Hepatocyte (in vitro differentiated cells): ENCODE data around the gene ACP1. TPM values are rescaled to one million over a fixed set of nuclear protein-coding genes. Genes with fewer than 3 reads are reported as not detected.
"Not testable (repeated sequence)": the region's sequence is repeated elsewhere in the genome, so short reads cannot be mapped to it uniquely, and the experiment has no call there.

Source experiments
- DNase-seq: peaks from one replicate; pipeline ENCODE4 v3.0.0-alpha.2; 2016; ENCODE audit warnings: low spot score
- H2AFZ ChIP-seq: fragments of 200-600 bp; sonication (generic); 2 replicates; pipeline ENCODE4 v1.6.0; 2016; ENCODE audit warnings: antibody characterized with exemption, mild to moderate bottlenecking
- H3K27ac ChIP-seq: fragments of 200-600 bp; sonication (generic); 2 replicates; pipeline ENCODE4 v1.5.1; 2016; ENCODE audit warnings: mild to moderate bottlenecking
- H3K27me3 ChIP-seq: fragments of 200-600 bp; sonication (generic); 2 replicates; pipeline ENCODE4 v1.6.1; 2016
- H3K36me3 ChIP-seq: fragments of 200-600 bp; sonication (generic); replicated peaks from 2 replicates; pipeline ENCODE4 v1.5.1; 2016; ENCODE audit warnings: low read depth; ENCODE audit not compliant: insufficient read depth
- H3K4me1 ChIP-seq: fragments of 200-600 bp; sonication (generic); 2 replicates; pipeline ENCODE4 v1.5.1; 2016; ENCODE audit warnings: mild to moderate bottlenecking, moderate library complexity; ENCODE audit not compliant: insufficient read depth
- H3K4me2 ChIP-seq: fragments of 200-600 bp; sonication (generic); 2 replicates; pipeline ENCODE4 v1.6.0; 2016
- H3K4me3 ChIP-seq: fragments of 200-600 bp; sonication (generic); 2 replicates; pipeline ENCODE4 v1.5.1; 2016; ENCODE audit warnings: mild to moderate bottlenecking
- H3K79me2 ChIP-seq: fragments of 200-600 bp; sonication (generic); 2 replicates; pipeline ENCODE4 v1.6.0; 2017; ENCODE audit warnings: mild to moderate bottlenecking
- H3K9me2 ChIP-seq: fragments of 200-600 bp; sonication (generic); replicated peaks from 2 replicates; pipeline ENCODE4 v1.6.0; 2017; ENCODE audit warnings: mild to moderate bottlenecking; ENCODE audit not compliant: insufficient read depth
- H3K9me3 ChIP-seq: fragments of 200-600 bp; sonication (generic); 2 replicates; pipeline ENCODE4 v1.5.1; 2016; ENCODE audit warnings: low read depth, mild to moderate bottlenecking
- H4K20me1 ChIP-seq: fragments of 200-600 bp; sonication (generic); 2 replicates; pipeline ENCODE4 v1.6.0; 2016; ENCODE audit warnings: mild to moderate bottlenecking; ENCODE audit not compliant: insufficient read depth, poor library complexity, severe bottlenecking
- EZH2 ChIP-seq: fragments of 200-600 bp; sonication (generic); IDR thresholded peaks from 2 replicates; pipeline ENCODE4 v1.6.1; 2016; ENCODE audit warnings: antibody characterized with exemption, mild to moderate bottlenecking, borderline replicate concordance
- EZH2phosphoT487 ChIP-seq: fragments of 200-600 bp; sonication (generic); IDR thresholded peaks from one replicate; pipeline ENCODE4 v1.6.1; 2018; ENCODE audit warnings: antibody characterized with exemption, mild to moderate bottlenecking, low read depth, moderate library complexity; ENCODE audit not compliant: unreplicated experiment, severe bottlenecking
- WGBS: methylation state at CpG from one replicate; pipeline ENCODE4 v1.1.6; 2016; ENCODE audit warnings: low lambda C conversion rate; ENCODE audit errors: missing lambda C conversion rate; 5-methylcytosine and 5-hydroxymethylcytosine counted together
- polyA plus RNA-seq: library from polyadenylated mRNA; unstranded; fragments of >200 nt; fragmentation: Nextera tagmentation; extraction: Ambion mirVana; gene quantifications from 2 replicates; pipeline ENCODE4 v1.2.1, GENCODE V29; 2016
- total RNA-seq: library from RNA; depleted of rRNA; stranded (reverse); fragments of >200 nt; gene quantifications from 2 replicates; pipeline ENCODE4 v1.2.3, GENCODE V29; 2014
- TF ChIP-seq, protein P1 (sequence below): fragments of 200-600 bp; sonication (generic); IDR thresholded peaks from 2 replicates; pipeline ENCODE4 v1.5.1; 2016; ENCODE audit warnings: antibody characterized with exemption, mild to moderate bottlenecking; ENCODE audit not compliant: poor library complexity

ACP1 gene
- total and polyA plus RNA-seq, 2 experiments from 2014 or later = 175 to 194 TPM

DNA sequence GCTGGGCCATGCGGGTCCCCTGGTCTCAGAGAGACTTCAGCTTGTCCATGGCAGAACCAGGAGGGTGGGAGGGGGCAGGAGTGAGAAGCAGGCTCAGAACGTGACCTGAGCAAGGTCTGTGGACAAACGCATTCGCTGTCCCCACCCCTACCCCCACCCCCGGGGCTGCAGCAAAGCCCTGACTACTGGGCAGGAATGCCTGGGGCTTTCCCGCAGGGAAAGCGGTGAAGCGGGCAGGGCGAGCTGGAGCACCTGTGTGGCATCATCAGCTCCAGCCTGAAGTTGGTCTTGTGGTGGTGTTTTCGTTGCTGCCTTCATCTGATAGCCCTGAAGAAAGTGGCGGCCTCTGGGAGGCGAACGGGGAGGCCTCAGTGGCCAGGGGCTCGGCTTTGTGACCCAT is 49.2 kb downstream of the ACP1 start:
- Histone ChIP-seq H3K27me3 (no peaks in the 10 kb centered on the region), H3K4me3 (no peak overlapping the region), H2AFZ (no peak overlapping the region), H3K27ac (no peak overlapping the region), H3K36me3 (no peaks in the 10 kb centered on the region), H3K79me2 (no peaks in the 10 kb centered on the region), H3K4me2 (no peak overlapping the region), H3K9me2 (no peaks in the 10 kb centered on the region), H3K4me1 (no peaks in the 10 kb centered on the region), H4K20me1 (no peaks in the 10 kb centered on the region), H3K9me3 (no peaks in the 10 kb centered on the region)
- no peak for DNase-seq
- no peak for TF ChIP-seq EZH2
- TF ChIP-seq, protein P1, sequence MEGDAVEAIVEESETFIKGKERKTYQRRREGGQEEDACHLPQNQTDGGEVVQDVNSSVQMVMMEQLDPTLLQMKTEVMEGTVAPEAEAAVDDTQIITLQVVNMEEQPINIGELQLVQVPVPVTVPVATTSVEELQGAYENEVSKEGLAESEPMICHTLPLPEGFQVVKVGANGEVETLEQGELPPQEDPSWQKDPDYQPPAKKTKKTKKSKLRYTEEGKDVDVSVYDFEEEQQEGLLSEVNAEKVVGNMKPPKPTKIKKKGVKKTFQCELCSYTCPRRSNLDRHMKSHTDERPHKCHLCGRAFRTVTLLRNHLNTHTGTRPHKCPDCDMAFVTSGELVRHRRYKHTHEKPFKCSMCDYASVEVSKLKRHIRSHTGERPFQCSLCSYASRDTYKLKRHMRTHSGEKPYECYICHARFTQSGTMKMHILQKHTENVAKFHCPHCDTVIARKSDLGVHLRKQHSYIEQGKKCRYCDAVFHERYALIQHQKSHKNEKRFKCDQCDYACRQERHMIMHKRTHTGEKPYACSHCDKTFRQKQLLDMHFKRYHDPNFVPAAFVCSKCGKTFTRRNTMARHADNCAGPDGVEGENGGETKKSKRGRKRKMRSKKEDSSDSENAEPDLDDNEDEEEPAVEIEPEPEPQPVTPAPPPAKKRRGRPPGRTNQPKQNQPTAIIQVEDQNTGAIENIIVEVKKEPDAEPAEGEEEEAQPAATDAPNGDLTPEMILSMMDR = no peak
- TF ChIP-seq EZH2phosphoT487 = no peak
- 89% methylated on average over 11 of the region's 14 CpGs for WGBS

DNA sequence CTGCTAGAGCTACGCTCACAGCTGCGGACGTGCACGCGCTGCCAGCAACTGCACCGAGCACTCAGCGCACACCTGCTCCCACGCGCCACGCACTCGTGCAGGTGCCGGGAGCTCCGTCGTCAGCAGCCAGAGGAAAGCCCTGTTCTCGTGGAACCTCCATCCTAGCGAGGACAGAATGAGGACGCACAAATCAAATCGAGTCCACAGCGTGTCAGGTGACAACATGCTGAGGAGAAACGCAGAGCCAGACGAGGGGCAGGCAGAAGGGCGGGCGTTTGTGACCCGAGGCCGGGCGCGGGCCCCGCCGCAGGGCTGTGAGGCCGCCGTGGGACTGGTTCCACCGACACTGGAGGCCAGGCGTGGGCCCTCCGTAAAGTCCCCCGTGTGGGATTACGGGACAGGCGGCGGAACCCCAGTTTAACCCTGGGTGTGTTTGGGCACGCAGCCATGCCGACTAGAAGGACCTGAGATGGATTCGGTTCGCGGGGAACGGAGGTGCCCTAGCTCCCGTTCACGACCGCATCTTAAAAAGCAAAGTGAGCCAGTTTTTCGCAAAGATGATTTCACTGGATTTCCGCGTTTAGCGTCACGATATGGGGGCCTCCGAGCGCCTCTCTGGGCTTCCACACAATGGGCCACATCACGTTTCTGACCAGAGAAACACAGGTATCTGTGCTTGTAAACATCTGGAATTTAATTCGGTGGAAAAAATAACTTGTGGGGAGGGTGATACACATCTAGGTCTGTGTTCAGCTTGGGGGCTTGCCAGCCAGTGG is 50.0 kb downstream of the ACP1 start:
- no peaks in the 10 kb centered on the region for H3K9me3 ChIP-seq
- H3K27me3 ChIP-seq = no peaks in the 10 kb centered on the region
- 93% methylated on average over 55 of the region's 56 CpGs for WGBS
- H3K36me3 ChIP-seq = no peaks in the 10 kb centered on the region
- H3K4me3 ChIP-seq = no peak overlapping the region
- H3K79me2 ChIP-seq = no peaks in the 10 kb centered on the region
- H3K4me1 ChIP-seq = no peaks in the 10 kb centered on the region
- H4K20me1 ChIP-seq = no peaks in the 10 kb centered on the region
- TF ChIP-seq EZH2 = no peak
- TF ChIP-seq EZH2phosphoT487 = no peak
- TF ChIP-seq, protein P1 = no peak
- H3K9me2 ChIP-seq = no peaks in the 10 kb centered on the region
- no peak overlapping the region for H3K27ac ChIP-seq
- no peak overlapping the region for H2AFZ ChIP-seq
- DNase-seq = no peak
- H3K4me2 ChIP-seq = no peak overlapping the region

DNA sequence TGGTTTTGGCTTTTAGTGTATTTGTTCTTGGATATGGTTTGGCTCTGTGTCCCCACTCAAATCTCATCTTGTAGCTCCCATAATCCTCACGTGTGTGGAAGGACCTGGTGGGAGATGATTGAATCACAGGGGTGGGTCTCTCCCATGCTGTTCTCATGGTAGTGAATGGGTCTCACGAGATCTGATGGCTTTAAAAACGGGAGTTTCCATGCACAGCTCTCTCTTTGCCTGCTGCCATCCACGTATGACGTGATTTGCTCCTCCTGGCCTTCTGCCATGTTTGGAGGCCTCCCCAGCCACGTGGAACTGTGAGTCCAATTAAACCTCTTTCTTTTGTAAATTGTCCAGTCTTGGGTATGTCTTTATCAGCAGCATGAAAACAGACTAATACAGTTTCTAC is 51.2 kb downstream of the ACP1 start:
- not testable (repeated sequence) for H3K4me3 ChIP-seq, H3K4me1 ChIP-seq, H3K27me3 ChIP-seq, DNase-seq, H3K9me3 ChIP-seq, H3K79me2 ChIP-seq, H2AFZ ChIP-seq, H3K27ac ChIP-seq, H3K9me2 ChIP-seq, H3K36me3 ChIP-seq, H3K4me2 ChIP-seq, H4K20me1 ChIP-seq
- 79% methylated on average over 6 of the region's 6 CpGs for WGBS

DNA sequence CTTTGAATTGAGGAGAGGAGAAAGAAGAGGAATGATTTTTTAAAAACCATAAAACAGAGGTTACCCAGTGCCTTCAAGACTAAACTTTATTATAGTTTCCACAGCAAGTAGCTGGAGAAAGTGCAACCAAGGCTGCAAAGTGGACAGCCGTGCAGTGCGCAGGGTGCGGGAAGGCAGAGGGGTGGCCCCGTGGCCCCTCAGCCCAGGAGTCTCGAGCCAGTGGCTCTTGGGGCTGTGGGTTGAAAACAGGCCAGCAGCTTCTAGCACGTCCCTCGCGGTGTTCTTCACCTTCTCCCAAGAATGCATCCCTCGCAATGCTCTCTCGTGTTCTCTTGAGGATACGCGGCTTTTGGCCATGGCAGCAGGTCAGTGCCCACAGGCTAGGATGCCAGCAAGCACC is 51.6 kb downstream of the ACP1 start:
- no peaks in the 10 kb centered on the region for H3K4me1 ChIP-seq
- H3K36me3 ChIP-seq = no peaks in the 10 kb centered on the region
- TF ChIP-seq EZH2 = no peak
- TF ChIP-seq, protein P1 = no peak
- TF ChIP-seq EZH2phosphoT487 = no peak
- H3K27me3 ChIP-seq = no peaks in the 10 kb centered on the region
- no peaks in the 10 kb centered on the region for H3K79me2 ChIP-seq
- 98% methylated on average over 12 of the region's 12 CpGs for WGBS
- DNase-seq = no peak
- no peak overlapping the region for H3K4me2 ChIP-seq
- H4K20me1 ChIP-seq = no peaks in the 10 kb centered on the region
- no peaks in the 10 kb centered on the region for H3K9me3 ChIP-seq
- H2AFZ ChIP-seq = no peak overlapping the region
- H3K27ac ChIP-seq = no peak overlapping the region
- H3K9me2 ChIP-seq = no peaks in the 10 kb centered on the region
- H3K4me3 ChIP-seq = no peak overlapping the region
